Dermis microvascular lymphatic vessel endothelial cell (primary cell): ENCODE data around the gene CDK14. TPM values are rescaled to one million over a fixed set of nuclear protein-coding genes. Genes with fewer than 3 reads are reported as not detected.

Experiments
- DNase-seq, 2 donors: peaks; one replicate each; pipeline versions ENCODE4 v3.0.0 to v3.0.0-alpha.2; 2010; ENCODE audit warnings: low read depth in 2 of 2
- total RNA-seq: library from RNA; depleted of rRNA; stranded (reverse); fragments of >200 nt; gene quantifications from 2 replicates; pipeline ENCODE4 v1.2.1, GENCODE V29; 2014

Gene CDK14
- total RNA-seq, 1 donor from 2014 or later = 1.2 TPM

DNA sequence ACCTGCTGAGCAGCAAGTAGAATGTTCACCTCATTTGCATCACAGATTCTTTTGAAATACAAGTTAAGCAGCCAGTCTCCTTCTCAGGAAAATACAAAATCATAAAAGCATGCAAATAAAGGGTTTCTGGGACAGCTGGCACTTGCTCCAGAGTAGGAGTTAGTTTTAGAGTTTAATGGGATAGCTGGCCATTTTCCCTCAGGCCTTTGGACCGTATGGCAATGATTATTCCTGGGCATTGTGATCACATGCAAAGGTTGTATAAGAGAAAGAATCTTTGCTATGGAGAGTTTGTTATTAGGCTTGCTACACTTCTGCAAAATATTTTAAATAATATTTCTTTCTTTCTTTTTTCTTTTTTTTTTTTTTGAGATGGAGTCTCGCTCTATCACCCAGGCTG, 240.8 kb downstream of the CDK14 start:
- DNase-seq = no peak

DNA sequence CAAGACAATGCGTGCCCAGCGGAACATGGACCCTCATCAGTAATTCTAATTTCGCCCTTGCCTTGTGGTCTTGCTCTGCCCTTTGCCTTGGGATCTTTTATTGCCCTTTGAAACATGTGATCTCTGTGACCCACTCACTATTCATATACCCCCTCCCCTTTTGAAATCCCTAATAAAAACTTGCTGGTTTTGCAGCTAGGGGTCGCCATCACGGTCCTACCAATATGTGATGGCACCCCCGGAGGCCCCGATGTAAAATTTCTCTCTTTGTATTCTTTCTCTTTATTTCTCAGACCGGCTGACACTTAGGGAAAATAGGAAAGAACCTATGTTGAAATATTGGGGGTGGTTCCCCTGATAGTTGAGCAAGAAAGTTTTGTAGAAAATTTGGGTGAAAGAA, 242.7 kb downstream of the CDK14 start:
- no peak for DNase-seq

DNA sequence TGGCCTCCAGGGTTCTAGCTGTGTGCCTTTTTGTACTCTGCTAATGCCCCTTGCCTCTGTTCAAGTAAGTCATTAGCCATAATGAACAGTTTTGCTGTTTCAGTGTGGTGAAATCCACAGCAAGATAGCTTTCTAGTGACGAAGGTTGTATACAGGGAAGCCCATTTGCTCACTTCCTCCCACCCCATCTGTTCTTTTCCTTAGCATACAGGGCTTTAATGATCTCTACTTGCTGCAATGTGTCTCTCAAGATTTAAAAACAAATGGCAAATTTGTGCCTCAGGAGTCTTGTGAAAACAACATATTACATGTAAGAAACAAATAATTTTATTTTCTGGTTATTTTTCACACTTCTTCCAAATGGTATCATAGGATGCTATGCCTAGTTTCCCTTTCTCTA, 243.2 kb downstream of the CDK14 start:
- DNase-seq = no peak

DNA sequence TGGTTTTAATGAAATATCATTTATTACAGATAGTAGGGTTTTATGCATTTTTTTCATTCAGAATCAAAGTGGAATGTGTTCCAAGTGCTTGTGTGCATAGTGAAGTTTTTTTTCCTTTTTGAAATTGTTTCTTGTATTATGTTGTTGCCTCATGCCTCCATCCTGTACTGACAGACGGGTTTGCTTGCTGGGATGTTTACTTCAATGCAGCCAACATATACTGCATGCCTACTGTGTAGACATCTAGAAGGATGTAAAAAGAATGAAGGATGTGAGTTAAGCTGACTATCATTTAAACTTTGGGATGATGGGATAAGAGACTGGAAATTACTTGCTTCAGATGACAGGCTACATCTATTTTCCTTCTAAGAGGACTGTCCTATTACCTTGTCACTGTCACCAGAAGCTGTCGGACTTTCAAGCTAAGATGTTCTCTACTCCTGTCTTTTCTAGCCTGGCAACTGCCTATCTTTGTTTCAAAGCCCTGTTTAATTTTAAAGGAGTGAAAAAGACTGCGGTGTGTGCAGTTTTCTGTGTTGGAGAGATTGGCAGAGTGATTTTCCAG, 243.7 kb downstream of the CDK14 start:
- DNase-seq = no peak

DNA sequence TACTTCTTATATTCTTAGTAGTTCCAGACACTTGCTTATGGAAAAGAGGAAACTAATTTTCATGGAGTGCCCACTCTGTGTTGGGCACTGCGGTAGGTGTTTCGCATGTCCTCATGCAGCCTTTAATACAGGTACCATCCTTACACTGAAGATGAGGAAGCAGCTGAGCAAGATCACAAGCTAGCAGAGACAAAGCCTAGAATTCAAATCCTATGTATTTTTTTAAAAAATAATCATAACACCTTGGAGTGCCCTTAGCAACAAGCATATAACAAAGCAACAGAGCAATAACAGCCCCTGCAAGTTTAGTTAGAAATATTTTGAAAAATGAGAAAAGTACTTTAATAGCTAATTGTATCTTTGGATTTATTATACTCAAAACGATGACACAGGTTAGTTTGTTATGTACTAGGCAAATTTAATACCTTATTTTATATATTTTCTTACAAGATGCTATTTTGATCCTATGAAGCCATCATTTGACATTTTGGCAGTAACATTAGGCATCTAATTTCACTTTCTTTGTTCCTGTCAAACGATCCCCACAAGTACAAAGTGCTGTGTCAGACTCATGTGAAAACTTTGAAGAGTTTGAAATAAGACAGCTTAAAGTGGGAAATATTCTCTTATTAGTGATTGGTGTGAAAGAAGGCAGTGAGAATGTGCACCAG, 245.8 kb downstream of the CDK14 start:
- DNase-seq = no peak

DNA sequence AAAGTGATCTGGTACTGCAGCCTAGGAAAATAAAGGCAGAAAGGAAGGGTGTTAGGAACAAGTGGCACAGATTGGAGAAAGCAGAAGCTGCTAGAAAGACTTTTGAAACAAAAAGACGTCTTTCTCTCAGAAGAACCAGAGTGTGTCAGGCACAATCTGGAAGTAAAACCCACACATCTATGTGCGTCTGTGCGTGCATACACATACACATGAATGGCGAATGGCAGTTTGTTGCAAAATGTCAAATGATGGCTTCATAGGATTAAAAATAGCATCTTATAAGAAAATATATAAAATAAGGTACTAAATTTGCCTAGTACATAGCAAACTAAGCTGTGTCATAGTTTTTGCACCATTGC, 246.3 kb downstream of the CDK14 start:
- no peak for DNase-seq

DNA sequence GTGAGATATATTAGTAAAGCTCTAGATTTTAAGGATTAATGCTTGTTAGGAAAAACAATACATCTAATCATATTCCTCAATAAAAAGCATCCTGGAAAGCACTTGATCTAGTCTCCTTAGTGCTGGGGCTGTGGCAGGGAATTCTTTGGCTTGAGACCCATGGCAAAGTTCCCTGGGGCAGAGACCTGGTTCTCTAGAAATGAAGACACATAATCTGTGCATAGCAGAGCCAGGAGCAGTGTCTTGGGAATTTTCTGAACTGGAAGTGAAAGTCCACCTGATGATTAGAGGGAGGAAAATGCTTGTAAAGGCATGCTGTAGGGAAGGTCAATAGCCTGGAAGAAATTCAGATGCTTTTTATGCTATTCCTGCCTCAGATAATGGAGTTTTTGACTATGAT, 247.4 kb downstream of the CDK14 start:
- DNase-seq = no peak

DNA sequence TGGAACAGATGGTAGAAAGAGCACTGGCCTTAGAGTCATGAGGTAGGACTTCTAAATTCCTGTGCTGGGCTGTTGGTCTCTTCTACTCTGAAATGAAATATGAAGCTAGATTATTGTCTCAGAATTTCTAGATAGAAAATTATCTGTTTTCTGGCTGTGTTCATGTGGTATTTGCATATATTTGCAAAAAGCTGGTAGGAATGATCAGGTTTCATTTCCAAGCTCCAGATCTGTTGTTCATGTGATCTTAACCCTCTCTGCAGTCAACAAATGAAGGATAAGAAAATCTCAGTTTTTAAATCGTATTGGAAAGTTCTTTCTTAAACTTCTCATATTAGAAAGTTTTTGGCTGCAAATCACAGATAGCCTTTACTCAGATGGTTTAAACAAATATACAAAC, 248.3 kb downstream of the CDK14 start:
- DNase-seq = no peak

DNA sequence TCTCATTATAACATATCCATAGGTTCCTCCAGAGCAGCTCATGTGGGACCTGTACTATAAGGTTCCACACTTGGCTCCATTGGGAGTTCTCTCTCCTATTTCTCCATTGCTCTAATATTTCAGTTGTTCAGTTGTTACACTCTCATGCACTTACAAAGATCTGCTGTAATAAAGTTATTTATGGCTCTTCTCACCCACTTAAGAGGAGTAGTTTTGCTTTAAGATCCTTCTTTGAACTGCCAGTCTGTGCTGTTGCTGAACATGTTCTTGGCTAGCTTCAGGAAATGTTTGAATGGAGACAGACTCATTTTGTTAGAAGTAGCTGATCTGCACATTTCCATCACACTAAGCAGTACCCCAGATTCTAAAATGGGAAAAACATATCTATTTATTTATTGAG, 250.1 kb downstream of the CDK14 start:
- no peak for DNase-seq

DNA sequence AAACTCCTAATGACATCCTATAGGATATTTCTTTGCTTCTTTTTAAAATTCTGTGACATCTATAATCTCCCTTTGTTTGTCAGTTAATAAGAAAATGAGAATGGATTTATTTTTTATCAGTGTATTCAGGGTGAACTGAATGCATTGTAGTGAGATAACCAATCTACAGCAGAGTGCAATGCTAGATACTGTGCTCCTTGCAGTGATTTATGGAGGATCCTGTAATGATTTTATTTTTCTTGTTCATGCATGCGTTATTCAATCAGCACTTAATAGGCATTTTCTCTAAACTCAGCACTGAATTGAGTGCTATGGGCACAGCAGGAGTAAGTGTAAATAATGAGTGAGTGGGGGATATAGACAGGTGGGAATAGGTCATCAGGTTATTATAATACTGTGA, 253.9 kb downstream of the CDK14 start:
- DNase-seq = no peak

DNA sequence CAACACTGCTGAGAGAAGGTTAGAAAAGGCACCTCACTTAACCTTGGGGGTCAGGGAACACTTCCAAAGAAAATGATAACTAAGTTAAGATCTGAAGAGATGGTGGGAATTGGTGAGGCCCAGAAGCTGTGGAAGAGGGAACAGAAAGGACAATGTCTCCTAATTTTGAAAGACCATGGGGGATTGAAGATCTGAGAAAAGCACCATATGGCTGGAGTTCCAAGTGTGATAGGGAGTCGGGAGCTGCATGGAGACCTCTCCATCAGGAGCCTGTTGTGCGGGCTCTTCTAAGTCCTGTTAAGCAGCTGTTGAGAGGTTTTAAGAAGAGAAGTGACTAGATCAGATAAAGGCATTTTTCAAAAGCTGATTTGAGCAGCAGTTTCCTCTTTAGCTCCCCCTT, 254.3 kb downstream of the CDK14 start:
- no peak for DNase-seq

DNA sequence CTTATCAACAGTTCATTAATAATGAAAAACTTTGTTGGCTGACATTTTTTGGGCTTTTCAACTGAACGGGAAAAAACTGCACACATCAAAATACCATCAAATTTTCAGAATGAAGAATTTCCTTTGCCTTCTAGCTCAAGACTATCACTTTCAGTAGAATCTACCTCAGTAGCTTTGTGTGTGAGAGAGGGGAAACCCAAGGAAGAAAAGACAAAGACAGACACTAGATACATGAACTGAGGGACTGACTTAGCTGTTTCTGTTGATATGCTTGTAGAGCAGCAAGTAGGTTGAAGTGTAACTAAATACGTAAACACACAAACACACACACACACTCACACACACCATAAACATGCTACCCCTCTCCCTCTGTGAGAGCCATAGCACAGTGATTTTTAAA, 257.1 kb downstream of the CDK14 start:
- no peak for DNase-seq

DNA sequence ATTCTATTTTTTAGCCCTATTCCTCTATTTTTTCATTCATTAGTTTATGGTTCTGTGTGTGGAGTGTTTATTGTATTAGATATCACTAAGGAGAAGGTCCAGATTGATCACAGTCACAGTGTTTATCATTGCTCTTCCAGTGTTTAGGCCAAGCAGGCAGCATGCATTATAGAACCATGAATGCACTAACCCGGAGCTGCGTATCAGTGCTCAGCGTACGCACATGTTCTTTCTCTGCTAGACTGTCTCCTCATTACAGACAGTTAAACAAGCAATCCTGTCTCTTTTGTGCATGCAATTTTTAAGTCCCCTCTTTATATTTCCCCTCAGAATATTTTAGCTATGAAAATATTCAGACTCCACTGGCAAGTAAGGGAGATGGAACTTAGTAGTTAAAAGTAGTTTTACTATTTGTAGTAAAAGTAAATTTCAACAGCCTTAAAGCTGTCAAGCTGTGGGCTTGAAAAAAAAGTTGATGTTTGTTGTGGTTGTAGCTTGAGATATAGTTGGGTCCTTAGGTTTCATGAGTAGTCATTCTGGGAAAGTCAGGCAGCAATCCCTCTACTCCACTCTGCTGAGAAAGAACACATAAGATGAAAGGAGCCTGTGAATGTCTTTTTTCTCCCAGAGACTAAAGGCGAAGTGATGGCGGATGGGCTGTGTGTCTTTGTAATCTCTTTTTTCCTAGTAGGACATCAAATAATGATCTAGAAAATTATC, 260.4 kb downstream of the CDK14 start:
- no peak for DNase-seq

DNA sequence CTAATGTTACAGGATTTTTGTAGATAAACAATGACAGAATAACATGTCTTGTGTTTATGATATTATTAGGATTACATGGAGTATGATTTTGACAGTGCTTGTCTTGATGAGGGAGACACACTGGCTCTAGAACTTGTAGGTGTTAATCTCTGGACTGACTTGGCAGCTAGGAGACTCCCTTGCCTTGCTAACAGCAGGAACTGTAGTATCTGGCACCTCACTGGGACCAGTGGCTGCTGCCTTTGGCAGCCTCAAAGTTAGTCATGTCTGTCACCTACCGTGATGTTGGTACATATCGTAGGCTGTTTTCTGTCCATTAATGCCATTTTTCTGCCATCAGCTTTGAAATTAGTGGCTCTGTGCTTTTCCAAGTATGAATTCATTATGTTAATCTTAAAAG, 261.5 kb downstream of the CDK14 start:
- no peak for DNase-seq

DNA sequence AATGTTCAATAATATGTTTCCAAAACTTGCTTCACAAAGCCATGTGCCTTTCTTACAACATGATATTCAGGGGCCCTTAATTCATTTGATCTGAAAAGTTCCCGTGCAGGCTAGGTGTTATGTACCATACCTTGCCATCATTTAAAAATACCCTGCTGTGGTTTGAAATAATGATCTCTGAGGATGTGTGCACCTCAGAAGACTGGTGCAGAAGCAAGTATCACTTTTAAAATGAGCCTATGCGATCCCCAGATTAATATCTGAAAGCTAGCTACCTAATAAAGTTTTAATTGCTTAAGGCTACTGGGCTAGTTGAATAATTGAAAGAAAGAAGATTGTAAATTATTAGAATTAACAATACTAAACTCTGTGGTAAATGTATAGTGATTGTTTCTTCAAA, 262.4 kb downstream of the CDK14 start:
- no peak for DNase-seq

DNA sequence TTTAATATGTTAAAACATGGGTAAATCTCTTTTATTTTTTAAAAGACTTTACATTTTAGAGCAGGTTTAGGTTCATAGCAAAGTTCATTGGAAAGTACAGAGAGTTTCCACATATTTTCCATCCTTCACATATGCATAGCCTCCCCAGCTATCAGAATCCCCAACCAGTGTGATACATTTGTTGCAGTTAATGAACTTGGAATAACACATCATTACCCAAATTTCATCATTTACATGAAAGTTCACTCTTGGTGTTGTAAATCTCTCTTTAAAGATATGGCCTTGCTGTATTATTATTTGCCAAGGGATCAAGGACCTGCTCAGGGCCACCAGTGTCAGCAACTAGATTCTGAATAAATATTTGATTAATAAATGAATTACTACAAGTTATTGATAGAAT, 263.4 kb downstream of the CDK14 start:
- no peak for DNase-seq

DNA sequence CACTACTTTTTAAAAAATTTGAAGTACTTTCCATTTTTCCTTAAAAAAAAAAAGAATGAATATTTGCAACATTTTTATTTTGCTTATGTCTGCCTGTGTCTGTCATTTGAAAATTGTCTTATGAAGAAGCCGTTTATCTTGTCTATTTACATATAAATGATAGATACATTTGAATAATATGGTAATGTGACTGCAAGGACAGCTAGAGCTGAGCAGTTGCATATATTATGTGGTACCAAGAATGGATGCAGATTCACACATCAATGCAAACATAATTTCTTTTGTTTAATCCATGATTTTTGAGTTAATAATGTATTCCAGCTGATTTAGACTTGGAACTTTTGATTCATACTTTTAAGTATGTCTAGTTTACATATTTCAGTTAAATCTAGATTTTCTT, 268.0 kb downstream of the CDK14 start:
- DNase-seq = no peak

DNA sequence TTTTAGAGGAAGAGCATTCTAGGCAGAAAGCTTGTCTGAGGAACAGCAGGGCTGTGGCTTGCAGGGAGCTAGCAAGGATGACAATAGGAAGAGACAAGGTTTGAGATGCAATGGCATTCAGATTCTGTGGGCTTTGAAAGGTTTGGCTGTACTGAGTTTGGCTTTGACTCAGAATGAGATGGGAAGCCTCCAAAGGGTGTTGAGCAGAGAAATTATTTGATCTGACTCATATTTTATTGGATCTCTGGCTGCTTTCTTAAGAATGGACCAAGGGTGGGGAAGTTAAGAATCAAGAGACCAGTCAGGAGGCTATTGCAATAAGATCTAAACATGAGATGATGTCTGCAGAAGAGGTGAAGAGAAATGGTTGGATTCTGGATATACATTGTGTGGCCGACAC, 273.2 kb downstream of the CDK14 start:
- DNase-seq = no peak

DNA sequence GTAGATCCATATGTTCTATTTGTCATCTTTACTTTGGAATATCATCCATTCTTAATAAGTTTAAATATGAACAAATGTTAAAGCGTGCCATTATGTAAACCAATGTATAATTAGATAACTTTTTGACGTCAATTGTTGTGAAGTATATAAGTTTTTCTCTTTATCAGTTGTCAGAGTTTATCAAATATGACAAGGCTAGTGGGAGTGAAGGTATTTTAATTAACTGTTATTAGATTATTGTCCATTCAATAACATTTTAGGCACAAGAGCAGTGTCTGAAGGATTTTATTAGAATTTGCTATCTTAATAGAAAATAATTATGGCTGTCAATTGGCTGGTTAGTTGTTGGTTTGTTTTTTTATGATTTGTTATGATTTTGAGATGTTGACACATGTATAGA, 280.6 kb downstream of the CDK14 start:
- no peak for DNase-seq

DNA sequence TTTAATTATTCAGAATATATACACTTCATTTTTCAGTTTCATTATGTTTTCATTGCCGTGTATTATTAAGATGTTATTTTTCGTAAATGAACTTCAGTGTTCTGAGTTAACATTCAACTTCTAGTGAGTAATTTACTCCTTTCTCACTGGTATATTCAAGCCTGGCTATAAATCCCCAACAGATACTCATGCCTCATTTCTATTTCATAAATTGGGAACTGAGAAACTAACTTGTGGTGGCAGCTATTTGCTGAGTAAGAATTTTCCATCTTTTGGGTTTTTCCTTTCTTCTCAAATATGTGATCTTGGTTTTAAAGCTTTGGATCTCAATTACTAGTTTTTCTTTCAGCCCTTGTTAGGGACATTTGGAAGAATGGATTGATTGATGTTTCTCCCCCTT, 281.1 kb downstream of the CDK14 start:
- no peak for DNase-seq

DNA sequence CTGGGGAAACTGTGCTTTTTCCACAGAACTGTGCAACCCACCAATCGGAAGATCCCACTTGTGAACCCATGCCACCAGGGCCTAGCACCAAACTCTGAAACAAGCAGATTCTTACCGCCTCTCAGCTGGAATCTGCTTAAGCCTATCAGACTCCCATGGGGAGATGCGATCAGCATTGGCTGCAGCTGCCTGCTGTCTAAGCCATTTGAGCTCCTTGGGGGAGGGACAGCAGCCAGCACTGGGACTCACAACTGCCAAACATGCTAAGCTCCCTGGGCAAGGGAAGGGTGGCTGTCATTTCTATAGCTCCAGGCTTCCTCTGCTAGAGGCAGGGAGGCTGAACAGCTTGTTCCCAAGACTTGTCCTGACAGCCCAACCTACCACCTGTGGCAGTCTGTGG, 283.8 kb downstream of the CDK14 start:
- no peak for DNase-seq

DNA sequence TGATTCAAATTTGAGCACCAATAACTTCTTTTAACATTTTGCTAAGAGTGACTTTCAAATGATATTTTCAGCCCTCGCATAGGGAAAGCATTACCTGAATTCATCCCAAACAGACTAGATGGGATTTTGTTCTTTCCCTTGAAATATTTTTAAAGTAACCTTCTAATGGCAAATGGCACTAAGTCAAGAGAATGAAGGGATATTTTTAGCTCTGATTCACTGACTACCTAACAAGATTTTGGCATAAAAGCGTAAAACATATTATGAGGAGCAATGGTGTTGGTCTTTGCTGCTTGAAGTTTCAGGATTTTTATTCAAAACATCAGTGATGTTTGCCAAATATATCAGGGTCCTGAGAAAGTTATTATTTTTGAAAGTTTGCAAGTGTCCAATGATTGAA, 290.3 kb downstream of the CDK14 start:
- DNase-seq = no peak

DNA sequence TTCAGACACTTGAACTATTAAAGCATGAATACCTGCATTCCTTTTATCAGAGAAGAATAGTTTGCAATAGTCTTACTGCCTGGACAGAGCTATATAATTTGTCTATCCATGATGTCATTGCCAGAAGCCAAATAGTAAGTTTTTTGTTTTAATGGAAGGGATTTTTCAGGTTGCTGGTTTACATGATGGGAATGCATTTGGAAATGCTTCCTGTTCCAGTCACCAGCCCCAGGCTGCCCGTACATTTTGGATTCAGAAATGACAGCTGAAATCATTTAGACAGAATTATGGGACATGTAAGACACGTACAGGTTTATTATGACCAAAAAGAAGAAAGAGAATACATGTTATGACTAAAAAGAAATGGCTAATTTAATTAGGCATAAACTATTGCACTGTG, 293.1 kb downstream of the CDK14 start:
- no peak for DNase-seq
